GM21529 (cell line): ENCODE measurements around the gene SBSN.

Experiments used
- ATAC-seq: cut with Tn5 transposase; IDR thresholded peaks from one replicate; pipeline ENCODE4 v1.9.1; 2021; ENCODE audit not compliant: unreplicated experiment

SBSN gene

DNA sequence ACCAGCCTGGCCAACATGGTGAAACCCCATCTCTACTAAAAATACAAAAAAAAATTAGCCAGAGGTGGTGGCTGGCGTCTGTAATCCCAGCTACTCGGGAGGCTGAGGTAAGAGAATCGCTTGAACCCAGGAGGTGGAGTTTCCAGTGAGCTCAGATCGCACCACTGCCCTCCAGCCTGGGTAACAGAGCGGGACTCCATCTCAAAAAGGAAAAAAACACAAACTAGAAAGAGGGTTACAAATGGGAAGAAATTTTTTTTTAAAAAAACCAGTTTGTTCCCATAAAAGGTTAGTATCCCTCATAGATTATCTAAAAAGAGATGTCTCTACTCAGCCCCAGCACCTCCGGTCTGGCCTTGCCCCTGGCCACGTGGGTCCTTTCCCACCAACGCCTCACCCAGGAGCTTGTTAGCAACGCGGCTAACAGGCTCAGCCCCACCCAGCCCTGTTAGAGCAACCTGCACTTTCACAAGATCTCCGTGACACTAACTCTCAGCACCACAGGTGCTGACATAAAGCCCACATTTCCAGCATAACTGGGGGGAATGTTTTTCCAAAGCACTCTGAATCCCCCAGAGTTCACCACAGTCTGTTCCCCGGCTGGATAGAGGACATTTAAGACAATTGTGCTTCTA lies 19.0 kb downstream of the SBSN start:
- no peak for ATAC-seq

GRCh38 chr19:35508129-35508528 lies 20.0 kb downstream of the SBSN start:
- no peak for ATAC-seq

DNA sequence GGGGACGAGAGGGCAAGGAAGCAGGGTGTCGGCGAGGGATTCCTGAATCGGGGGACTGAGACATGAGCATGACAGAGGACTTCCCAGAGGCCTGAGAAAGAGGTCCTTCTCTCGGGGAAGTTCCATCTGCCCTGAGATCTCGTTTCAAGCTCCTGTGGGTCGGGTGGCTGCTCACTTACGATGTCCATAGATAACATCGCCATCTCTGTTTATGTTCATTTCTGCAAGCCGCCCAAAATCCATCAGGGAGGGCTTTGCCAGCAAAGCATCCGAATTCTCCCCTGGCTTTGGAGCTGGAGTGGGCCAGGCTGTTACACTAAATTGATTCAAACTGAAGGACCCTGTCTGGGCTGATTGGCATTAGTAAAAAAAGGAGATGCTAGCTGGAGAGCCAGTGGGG lies 20.6 kb downstream of the SBSN start:
- ATAC-seq, result no peak

GRCh38 chr19:35506011-35506410 lies 22.1 kb downstream of the SBSN start:
- ATAC-seq, result no peak

DNA sequence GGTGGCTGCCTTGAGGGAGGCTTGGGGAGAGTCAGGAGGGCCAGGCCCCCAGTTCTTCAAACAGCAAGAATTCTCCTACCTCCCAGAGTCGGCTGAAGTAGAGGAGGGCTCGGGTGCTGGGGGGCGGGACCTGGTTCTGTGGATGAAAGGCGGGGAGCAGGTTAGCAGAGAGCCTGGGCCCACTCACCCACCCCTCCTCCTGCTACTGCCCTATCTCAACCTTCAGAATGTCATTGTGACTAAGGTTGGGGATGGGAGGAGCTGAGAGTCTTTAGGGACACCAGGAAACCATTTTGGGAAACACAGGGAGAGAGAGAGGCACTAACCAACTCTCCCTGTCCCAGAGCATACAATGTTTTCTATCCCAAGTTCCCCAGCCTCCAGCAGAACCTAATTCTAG lies 25.4 kb downstream of the SBSN start:
- no peak for ATAC-seq

DNA sequence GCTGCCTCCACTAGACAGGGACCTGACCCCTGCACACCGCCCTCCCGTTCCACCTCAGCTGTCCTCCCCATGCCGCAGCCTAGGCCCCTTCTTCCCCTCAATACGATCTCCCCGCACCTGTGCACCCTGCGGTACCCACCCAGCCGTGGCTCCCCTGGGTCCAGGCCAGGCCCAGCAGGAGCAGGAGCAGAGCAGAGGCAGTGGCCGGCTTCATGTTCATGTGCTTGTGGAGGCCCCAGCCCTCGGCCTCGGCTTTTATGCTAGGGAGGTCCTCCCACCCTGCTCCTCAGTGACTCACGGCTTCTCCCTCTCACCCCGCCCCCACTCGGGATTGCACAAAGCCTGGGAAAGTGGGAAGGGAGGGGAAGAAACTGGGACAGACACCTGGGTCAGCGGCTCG lies 26.4 kb downstream of the SBSN start:
- ATAC-seq, result no peak

DNA sequence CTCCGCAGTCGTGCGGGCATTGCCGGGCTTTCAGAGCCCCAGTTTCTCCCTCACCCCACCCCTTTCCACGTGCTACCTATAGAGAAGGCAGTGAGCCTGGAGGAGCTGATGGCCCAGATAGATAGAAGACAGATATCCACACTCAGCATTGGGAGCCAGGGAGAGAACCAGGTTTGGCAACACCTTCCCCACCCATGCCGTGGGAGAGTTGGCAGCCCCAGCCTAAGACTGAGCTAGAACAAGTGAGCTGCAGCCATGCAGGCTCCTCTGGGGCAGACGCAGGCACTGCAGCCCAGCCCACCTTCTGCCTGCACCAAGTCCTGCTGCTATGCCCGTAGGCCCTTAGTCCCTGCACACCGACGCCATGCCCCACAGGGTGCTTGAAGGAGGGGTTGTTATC lies 27.5 kb downstream of the SBSN start:
- ATAC-seq, result no peak

DNA sequence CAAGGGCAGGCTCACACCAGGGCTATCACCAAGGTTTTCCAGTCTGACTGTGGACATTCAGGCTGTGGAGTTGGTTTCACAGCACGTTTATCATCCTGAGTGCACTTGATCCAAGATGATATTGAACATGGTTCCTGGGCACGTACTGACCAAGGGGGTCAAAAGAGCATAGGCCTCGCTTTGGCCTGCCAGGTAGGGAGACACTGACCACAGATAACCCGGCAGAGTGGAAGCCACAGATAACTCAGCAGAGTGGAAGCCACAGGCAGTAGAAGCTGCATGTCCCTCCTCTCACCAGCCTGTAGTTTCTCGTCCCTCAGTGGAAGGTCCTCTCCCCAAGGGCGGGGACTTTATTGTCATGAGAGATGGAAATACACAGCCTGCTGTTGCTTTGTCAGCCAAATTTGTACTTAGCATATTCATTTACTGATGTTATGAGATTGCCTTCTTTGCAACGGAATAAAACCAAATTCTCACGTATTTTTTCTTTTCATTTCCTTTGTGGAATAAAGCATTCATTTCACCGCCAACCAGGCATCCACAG lies 29.1 kb downstream of the SBSN start:
- ATAC-seq, result no peak

DNA sequence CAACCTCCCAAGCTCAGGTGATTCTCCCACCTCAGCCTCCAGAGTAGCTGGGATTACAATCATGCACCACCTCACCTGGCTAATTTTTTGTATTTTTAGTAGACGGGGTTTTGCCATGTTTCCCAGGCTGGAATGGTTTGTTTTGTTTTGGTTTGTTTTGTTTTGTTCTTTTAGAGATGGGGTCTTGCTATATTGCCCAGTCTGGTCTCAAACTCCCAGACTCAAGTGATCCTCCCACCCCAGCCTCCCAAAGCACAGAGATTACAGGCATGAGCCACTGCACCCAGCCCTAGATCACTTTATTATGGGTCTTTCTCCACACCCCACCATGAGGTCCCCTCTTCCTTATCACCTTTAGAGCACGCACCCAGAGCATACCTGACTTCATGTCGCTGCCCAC lies 29.9 kb downstream of the SBSN start:
- no peak for ATAC-seq

DNA sequence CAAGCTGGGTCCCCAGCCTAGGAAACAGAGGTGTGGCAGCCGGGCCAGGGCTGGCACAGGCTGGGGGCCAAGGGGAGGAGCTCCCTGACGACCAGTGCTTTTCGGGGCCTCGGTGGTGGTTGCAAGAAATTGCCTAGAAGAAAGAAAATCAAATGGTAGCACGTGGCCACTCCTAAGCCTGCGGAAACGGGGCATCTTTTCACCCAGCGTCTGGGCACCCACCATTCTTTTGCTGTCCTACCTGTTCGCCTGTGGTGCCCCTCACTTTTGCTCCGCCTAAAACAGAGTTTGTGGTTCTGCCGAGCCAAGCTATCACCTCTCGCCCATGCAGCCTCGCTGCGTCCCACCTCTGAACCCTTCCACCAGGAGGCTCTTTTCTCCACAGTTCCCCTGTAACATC lies 30.7 kb downstream of the SBSN start:
- no peak for ATAC-seq

DNA sequence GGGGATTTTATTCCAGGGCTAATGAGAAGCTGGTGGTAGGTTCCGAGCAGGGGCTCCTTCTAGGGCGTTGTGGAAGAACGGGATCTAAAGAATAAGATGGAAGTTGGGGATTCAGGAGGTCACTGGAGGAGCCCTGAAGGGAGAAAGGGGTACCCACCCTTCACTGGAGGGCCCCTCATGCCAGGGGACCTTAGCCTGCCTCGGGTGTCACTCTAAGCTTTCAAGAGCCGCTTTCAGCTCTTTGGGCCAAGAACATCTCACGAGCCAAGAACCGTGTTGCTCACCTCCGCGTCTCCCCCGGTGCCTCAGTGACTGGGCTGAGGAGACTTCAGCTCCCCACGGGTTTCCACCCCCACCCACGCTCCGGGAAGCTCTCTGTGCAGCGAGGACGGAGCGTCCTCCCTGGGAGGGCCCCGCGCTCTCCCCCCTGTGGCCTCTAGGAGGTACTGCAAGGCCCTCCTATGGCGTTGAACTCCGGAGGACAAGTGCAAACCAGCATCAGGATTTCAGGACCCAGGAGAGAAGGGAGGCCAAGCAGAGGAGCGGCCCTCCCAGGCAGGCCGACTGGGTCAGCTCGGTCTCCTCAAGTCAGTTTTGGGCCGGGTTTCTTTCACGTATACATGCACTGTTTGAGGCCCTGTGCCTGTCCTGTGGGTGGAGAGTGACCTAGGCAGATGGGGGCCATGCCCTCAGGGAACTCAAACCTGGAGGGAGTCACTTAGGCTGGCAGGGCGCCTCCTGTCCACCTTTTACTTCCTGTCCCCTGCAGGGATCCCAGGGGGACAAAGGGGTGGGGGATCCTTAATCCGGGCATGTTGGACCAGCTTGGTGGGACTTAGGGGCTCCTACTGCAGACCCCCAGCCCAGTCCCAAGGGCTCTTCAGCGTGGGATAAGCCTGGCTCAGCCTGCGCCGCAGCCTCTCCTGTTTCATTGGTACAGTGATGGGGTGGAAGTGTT lies 32.7 kb downstream of the SBSN start:
- ATAC-seq, result no peak

DNA sequence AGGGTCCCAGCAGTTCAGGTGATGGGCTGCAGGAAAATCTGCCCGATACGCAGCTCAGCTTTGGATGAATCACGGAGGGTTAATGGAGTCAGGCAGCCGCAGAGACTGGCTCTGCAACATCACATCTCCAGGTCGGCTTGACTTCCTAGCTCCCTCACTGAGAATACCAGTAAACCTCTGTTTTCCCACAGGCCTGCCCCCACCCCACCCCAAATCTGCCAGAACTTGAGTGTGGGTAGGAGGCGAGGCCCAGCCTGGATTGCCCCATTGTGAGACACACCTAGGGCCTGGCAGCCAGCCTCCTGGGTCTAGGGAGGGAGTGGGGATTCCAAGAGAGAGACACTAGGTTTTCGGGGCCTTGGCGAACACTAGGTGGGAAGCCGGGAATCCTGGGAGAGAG lies 34.1 kb downstream of the SBSN start:
- no peak for ATAC-seq

DNA sequence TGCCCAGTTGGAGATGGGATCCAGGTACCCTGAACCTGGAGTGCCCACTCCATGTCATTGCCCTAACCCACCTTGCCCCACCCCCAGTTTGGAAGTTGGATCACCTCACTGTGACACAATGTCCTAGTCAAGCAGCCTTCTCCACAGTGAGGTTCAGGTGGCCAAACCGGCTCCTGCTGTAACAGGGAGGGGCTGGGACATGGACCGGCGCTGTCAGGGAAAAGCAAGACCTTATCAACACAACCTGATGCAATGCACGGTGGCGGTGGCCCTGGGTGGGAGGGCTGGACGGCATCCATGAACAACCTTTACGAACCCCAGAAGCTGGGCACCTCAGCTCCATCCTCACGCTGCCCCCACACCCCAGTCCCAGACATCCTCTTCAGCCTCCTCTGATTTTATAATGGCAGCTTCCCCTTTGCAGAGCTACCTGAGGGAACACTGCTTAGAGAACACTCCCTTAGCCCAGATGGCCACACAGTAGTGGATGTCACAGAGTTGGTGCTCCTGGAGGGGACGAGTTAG lies 36.2 kb downstream of the SBSN start:
- ATAC-seq, result no peak

GRCh38 chr19:35490364-35490763 lies 37.7 kb downstream of the SBSN start, which contains the start of gene KRTDAP:
TSS of gene KRTDAP (minus strand) at chr19:35490464. CDS start at chr19:35490442, 22 bp downstream.
- no peak for ATAC-seq

DNA sequence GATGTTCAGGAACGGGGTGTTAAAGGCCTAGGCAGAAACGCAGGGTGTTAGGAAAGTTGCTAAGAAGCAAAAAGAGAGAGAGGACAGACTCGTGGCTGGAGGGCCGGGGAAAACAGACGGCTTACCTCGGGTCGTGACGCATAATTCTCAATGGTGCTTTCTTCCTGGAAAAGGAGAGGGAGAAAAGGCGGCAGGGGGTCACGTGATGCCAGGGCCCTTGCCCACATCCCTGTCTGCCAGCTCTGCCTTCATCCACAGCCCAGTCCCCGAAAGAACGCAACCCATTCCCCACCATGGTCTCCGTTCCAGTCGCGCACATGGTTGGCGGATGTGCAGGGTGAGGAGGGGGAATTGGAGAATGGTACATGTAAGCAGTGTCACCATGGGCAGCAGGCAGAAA lies 39.4 kb downstream of the SBSN start:
- no peak for ATAC-seq

DNA sequence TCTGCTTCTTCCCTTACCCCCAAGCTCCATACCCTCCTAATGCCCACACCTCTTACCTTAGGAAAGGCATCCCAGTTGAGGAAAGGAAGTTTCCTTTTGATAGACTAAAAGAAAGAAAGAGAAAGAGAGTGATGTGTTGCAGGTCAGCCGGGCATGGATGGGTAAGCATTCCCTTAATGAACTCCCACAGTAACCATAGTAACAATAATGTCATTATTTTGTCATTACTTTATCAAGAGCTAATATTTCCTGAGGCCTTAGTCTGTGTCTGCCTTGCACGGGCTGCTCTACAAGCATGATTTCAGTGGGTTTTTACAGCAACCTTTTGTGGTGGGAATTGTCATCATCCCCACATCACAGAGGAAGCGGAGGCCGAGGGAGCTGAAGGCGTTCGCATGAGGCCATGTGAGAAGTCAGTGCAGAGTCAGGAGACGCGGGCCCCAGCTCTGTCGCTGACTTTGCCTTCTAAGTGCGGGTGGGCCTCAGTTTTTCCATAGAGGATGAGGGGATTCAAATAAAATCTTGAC lies 40.4 kb downstream of the SBSN start:
- no peak for ATAC-seq

GRCh38 chr19:35486268-35486708 lies 41.8 kb downstream of the SBSN start:
- no peak for ATAC-seq

DNA sequence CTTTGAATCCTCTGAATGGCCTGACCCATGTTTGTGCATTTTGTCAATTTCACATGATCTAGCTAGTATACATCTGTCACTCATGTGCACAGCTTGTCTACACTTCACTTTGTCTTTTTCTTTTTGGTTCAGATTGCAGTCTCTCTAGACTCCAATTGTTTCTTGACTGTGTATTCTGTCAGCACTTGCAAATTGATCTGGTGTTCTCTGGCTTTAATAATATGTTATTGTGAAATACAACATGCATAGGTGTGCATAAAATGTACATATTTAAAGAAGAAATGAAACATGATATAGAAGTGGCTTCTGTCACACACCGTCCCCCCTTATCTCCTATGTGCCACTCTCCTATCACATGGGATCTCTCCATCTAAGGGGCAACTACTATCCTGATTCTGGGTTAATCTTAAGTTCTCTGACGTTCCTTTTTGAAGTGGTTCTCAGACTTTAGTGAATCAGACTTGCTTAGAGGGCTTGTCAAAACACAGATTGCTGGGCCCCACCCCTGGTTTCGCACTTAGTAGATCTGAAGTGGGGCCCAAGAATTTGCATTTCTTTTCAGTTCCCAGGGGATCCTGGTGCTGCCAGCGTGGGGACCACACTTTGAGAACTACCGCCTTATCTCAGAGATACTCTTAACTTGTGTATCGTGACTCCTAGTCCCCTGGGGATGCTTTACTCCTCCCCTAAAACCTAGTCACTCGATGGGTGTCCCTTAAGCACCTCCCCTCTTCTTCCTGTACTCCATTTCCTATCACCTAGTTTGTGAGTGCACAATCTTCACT lies 43.7 kb downstream of the SBSN start:
- peak; percentile 83 for ATAC-seq

DNA sequence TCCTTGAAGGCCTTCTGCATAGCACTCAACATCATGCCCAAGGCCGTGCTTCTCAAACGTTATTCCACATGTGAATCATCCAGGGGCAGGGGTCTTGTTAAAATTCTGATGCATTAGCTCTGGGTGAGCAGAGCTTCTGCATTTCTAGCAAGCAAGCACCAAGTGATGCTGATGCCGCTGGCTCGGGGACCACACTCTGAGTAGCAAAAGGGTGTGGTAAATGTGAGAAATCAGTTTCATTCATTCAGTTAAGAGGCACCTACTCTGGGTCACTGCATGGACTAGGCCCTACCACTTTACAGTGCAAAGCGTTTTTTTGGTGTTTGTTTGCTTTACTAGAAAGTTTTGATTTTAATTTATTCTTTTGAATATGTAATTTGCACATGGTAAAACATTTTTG lies 45.0 kb downstream of the SBSN start:
- ATAC-seq, result no peak

GRCh38 chr19:35478794-35479677 lies 49.1 kb downstream of the SBSN start:
- no peak for ATAC-seq
